ENCODE data around the gene ZNF274.
"Not testable (repeated sequence)": the region's sequence is repeated elsewhere in the genome, so short reads cannot be mapped to it uniquely, and the experiment has no call there.

ZNF274 gene

DNA sequence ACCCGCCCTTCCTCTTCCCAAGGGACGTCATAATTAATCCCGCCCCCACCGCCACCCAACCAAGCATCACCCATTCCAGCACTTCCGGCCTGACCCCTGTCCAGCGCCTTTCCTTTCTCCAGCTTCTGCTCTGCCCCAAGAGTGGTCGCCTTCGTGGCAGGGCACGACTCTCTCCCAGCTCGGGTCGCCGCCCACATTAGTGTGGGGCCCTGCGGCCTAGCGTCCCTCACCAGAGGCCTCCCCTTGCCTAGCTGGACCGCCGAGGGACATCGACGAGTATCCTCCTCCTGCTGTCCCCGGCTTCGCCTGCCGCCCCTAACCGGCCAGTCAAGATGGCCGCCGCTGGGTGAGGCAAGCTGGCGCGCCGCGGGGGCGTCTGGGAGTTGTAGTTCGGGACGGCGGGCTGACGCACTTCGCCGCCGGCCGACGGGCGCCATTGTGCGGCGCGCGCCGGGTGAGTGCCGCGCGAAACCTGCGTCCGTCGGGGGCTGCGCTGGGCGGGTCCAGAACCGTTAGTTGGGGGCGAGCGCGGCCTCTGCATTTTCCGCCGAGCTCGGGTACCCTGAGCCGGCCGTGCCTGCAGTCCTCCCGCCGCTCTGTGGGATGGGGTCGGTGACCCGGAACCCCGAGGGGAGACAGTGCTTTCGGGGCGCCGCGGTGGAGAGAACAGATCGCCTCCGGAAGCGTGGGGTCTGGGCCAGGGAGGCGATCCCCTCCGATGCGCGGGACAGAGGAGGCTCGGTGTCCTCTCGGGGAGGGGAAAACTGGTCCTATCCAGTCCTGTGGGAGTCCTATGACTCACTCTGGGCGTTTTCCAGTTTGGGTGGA is at the start of gene ZNF274:
Gene ZNF274, plus strand, starts transcription at position 73 of the 828 bp plus-strand sequence. CDS start 905 bp downstream, outside the sequence.
- FAIRE-seq: no peak

DNA sequence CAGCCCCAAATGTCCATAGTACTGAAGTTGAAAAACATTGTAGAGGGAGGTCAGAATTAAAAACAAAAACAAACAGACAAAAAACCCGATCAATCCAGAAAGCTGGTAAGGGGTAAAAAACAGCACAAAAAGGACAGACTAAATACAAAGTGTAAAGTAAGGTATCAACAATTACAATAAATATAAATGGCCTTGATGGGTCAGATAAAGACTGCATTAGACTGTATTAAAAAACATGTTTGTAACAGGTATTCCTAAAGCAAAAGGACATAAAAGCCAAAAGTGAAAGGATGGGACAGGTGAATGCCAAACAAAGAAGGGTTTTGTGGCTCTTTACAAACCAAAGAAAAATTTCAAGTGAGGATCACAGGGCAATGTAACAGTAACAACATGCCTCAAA is 48.6 kb upstream of the ZNF274 start:
- FAIRE-seq: no peak

DNA sequence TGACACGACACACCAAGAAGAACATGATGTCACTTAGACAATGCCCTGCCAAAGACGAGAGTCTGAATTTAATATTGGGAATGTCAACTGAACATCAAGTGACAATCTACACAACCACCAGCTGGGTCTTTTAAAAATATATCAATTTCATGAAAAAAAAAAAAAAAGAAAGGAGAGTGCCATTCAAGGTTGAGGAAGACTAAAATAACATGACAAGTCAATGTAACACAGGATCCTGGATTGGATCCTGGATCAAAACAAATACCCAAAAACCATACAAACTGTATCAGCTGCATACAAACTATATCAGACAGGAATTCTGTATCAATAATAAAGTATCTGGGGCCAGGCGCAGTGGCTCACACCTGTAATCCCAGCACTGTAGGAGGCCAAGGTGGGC is 37.0 kb upstream of the ZNF274 start:
- no peak for FAIRE-seq

DNA sequence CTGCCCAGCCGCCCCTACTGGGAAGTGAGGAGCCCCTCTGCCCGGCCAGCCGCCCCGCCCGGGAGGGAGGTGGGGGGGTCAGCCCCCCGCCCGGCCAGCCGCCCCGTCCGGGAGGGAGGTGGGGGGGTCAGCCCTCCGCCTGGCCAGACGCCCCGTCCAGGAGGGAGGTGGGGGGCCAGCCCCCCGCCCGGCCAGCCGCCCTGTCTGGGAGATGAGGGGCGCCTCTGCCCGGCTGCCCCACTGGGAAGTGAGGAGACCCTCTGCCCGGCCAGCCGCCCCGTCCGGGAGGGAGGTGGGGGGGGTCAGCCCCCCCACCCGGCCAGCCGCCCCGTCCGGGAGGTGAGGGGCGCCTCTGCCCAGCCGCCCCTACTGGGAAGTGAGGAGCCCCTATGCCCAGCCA is 35.4 kb upstream of the ZNF274 start:
- FAIRE-seq: not testable (repeated sequence)

- peak; percentile 45 for FAIRE-seq
Measured at GRCh38 chr19:58150328-58150921, 32.4 kb upstream of the ZNF274 start, which contains the start of gene ZNF329. Gene ZNF329, minus strand, starts transcription at chr19:58150789. Its CDS starts 21,286 bp downstream, at chr19:58129503.

GRCh38 chr19:58153386-58153785 is 29.5 kb upstream of the ZNF274 start:
- no peak for FAIRE-seq

- FAIRE-seq: no peak
Measured at GRCh38 chr19:58154287-58154678, 28.6 kb upstream of the ZNF274 start.

DNA sequence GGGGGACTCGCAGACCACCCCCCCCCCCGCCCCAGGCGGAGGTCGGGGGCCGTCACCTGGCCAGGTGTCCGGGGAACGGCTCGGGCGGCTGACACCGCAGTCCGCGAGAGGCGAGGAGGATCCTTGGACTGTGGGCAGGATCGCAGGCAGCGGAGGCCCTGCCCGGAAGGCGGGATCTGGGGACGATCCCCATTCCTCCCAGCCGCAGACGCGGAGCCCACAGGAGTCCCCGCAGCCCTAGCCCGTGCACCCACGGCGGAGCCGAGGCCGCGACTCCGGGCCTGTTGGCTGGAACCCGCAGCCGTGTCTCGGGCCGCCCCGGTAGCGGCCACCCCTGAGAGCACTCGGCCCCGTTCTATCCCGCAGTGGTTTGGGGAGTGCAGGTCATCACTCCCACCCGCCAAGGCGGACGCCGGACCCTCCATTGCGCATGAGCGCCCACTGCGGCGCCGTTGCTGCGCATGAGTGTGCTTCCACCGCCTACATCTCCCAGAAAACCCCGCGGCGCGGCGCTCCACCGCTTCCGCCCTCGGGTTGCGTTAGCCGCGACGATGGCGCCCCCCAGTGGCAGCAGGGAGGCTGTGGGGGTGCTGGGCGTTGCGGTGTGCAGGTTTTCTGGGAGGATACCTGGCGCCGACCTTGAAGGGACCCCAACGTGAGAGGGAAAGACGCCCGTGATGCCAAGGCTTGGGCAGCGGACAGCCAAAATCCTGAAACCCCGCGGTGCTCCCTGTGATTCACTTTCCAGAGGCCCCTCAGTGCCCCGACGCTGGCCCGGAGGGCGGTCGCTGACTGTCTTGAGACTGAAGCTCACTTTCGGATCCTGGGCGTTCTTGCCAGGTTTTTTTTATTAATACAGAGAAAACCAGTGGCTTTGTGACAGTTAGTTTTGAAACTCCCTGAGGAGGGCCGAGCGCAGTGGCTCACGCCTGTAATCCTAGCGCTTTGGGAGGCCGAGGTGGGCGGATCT is 27.9 kb upstream of the ZNF274 start:
- FAIRE-seq: no peak

GRCh38 chr19:58157045-58157728 is 25.7 kb upstream of the ZNF274 start:
- FAIRE-seq: no peak

- FAIRE-seq: no peak
Measured at GRCh38 chr19:58166268-58166667, 16.6 kb upstream of the ZNF274 start.

- FAIRE-seq: no peak
Measured at GRCh38 chr19:58166708-58167280, 16.1 kb upstream of the ZNF274 start.

DNA sequence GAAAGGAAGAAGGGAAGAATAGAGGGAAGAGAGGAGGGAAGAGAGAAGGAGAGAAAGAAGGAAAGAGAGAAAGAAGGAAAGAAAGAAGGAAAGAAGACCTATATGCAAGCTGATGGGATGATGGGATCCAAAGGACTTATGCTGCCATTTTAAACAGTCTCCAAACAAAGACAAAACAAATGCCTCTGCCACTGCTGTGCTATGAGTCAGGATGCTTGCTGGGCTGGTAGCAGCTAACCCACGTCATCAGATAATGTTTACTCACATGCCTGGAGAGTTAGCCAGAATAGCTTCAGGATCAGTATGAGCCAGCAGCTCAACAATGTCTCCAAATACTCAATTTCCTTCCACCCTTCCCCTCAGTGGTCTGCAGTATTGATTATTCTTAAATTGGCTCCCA is 12.0 kb upstream of the ZNF274 start:
- no peak for FAIRE-seq

DNA sequence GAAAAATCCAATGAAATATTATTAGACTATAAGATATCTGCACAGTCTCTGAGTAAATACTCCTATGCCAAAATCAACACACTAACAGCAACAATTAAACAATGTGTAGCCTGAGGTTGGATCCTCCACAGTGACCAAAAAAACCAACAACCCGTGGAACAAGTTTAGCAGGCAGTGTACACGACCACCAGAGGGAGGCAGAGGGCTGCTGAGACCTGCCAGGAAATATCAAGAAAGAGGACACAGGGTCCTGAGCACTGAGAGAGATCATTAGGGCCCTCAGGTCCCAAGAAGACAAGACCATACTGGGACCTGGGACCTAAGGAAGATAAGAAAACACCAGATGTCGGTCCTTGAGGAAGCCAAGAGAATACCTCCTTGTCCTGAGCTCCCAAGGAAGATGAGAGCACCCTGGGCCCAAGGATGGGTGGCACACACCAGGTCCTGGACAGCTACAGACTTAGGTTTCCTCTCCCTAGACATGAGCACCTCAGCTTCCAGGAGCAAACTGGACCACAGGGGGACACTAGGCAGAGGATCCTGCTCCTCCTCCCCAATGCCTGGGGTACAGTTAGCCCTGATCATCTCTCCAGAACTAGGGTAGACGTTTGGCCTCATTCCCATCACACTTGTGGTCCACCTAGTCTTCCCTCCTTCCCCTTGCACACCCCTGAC is 822 bp upstream of the ZNF274 start:
- FAIRE-seq: no peak

DNA sequence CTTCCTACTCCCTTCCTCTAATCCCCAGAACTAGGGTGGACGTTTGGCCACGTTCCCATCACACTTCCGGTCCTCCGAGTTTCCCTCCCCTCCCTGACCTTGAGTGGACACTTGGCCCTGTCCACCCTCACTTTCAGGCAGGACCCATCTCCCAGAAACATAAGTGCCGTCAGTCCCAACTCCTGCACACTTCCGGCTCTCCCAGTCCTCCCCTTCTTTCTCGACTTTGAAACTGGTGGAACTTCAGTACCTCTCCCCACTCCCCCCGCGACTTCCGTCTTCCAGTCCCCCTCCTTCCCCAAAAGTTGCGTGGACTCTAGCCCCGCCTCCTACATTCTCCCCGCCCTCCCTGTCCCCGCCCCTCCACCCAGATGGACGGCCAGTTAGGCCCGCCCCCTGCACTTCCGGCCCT is 278 bp upstream of the ZNF274 start:
- FAIRE-seq: no peak

- FAIRE-seq: no peak
Measured at GRCh38 chr19:58183817-58184215, 955 bp downstream of the ZNF274 start.

DNA sequence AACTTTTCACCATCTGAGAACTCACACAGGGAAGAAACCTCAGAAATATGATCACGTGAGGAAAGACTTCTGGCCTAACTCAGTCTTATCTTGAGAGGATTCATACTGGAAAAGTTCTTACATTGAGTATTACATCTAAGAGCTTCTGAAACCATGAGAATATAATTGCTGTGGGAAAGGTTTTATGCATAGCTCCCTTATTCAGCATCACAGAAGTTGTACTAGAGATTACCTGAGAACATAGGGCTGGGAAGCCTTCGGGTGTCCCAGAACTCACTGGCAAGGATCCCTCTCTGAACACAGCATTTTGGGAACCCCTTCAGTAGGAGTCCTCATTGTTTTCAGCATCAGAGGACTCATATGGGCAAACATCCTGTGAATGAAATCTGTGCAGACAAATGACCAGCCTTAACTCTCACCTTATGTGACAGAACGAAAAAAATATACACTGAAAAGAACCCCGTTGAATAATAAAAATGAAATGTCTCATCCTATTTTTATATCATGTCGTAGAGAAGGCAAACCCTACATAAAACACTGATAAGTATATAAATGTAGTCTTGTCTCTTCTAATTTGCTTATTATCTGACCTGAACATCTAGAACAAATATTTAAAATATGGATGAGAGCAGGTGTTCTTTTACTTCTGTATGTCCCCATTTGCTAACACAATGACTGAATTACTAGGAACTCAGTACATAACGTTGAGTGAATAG is 14.2 kb downstream of the ZNF274 start:
- FAIRE-seq: no peak

- no peak for FAIRE-seq
Measured at GRCh38 chr19:58203814-58204475, 21.1 kb downstream of the ZNF274 start.

- FAIRE-seq: no peak
Measured at GRCh38 chr19:58204566-58204965, 21.7 kb downstream of the ZNF274 start.

DNA sequence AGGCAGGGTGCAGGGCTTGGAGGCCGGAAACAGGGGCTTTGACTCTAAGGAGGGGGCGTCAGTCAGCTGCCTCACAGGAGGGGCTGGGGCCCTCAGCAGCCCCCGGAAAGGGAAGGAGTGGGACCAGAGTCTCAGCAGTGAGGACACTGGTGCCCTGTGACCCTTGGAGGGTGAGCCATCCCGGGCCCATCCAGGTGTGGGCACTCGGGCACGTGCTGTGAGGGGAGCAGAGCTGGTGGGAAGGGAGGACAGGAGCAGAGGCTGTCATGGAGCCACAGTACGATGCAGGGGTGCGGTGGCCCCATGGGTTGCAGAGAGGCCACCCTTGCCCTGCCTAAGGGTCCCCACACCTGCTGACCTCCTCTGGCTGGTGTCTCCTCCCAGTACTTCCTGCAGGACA is 26.7 kb downstream of the ZNF274 start:
- FAIRE-seq: no peak

DNA sequence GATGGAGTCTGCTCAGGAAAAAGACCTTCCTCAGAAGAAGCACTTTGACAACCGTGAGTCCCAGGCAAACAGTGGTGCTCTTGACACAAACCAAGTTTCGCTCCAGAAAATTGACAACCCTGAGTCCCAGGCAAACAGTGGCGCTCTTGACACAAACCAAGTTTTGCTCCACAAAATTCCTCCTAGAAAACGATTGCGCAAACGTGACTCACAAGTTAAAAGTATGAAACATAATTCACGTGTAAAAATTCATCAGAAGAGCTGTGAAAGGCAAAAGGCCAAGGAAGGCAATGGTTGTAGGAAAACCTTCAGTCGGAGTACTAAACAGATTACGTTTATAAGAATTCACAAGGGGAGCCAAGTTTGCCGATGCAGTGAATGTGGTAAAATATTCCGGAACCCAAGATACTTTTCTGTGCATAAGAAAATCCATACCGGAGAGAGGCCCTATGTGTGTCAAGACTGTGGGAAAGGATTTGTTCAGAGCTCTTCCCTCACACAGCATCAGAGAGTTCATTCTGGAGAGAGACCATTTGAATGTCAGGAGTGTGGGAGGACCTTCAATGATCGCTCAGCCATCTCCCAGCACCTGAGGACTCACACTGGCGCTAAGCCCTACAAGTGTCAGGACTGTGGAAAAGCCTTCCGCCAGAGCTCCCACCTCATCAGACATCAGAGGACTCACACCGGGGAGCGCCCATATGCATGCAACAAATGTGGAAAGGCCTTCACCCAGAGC is 29.6 kb downstream of the ZNF274 start:
- FAIRE-seq: no peak

Measured in TTC549 (cell line).